Stimulated activated CD8-positive, alpha-beta memory T cell treated with anti-CD3 and anti-CD28 coated beads, Interleukin-12 subunit alpha, Interleukin-12 subunit beta, amount 100 ng/mL, for 24 hours (primary cell): ENCODE measurements around the gene FOXL3.

Source experiments
- DNase-seq: peaks from one replicate; pipeline ENCODE4 v3.0.0-alpha.2; 2020; ENCODE audit errors: extremely low read depth

The FOXL3 gene

DNA sequence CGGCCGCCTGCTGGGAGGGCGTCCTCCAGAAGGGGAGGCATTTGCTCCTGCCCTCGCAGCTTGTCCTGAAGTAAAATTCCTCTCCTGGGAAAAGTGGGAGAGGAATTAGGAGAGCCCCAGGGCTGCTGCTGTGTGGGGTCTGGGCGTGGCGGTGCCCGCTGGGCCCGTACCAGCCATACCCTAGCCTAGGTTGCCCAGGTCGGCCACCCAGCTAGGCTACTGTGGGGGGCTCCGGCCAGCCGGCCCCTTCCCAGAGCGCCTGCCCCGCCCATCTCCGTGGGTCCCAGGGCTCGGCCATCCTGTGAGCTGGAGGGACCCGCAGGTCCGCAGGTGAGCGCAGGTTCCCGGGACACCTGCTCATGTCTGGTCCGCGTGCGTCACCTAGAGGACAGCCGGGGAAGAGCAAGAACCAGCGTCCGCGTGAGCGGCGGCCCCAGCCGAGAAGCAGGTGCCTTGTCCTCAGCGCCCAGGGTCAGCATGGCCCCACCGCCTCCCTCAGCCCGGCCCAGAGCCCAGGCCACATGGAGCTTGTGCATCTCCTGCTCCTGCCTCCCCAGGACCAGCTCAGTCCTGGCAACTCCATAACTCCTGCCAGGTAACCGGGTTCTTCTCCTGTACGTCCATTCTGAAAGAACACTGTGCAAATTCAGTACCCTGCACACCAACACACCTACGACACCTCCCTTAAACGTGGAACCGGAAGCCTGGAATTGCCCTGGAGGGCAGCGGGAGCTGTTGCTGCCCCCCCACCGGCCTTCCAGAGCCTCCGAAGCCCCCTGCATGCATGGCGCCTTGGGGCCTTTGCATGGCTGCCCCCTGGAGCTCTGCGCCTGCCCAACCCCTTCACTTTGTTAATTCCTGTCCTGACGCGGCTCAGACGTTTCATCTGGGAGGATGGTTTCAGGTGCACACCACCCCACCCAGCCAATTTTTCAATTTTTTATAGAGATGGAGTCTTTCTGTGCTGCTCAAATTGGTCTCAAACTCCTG lies 22.8 kb upstream of the FOXL3 start:
- DNase-seq = no peak

DNA sequence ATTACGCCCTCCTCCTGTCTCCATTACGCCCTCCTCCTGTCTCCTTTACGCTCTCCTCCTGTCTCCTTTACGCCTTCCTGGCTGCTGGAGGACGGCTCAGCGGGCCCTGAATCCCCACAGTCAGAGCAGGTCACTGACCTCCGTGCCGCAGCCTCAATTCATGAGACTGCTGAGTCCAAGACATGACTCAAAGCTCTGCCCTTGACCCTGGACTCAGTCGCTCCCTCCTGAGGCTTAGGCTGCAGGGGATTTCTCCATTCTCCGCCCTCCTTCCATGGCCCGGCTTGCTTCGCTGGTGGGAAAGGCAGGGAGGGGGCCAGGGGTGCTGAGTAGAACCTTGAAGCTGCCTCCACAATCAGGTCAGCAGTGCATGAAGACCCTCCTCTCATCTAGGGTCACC lies 21.0 kb upstream of the FOXL3 start:
- DNase-seq = no peak

DNA sequence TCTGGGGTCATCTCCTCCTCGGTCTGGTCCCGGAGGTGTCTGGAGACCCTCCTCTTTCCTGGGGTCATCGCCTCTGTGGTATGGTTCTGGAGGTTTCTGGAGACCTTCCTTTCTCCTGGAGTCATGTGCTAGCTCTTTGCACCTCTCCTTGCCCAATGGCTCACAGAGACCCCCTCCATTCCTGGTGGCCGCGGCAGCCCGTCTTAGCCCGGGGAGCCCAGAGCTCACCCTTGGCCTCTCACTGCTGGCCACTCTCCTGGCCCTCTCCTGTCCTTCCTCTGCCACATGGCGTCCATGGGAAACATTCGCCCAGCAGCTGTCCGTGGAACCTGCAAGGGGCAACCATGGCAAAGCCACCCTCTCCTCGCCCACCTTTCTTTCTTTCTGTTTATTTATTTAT lies 20.2 kb upstream of the FOXL3 start:
- no peak for DNase-seq

GRCh38 chr7:270351-270983 lies 19.5 kb upstream of the FOXL3 start:
- DNase-seq = no peak

GRCh38 chr7:271266-272107 lies 18.5 kb upstream of the FOXL3 start:
- DNase-seq = no peak

DNA sequence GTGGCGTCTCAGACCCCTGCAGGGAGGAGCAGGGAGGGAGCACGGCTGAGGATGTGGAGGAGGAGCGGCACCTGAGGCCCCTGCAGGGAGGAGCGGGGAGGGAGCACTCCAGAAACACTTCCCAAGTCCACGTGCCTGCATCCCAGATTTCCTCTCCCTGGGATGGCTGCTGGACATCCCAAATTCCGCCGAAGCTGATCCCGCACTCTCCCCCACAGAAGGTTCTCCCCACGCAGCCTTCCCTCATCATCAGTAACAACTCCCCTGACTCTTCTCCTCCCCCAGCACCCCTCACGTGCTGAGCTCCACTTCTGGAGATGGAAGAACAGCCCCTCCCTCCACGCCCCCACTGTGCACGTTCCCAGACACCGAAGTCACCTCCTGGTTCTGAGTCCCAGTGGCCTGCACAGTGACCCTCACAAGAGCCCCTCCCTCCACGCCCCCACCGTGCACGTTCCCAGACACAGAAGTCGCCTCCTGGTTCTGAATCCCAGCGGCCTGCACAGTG lies 17.8 kb upstream of the FOXL3 start:
- DNase-seq = no peak

DNA sequence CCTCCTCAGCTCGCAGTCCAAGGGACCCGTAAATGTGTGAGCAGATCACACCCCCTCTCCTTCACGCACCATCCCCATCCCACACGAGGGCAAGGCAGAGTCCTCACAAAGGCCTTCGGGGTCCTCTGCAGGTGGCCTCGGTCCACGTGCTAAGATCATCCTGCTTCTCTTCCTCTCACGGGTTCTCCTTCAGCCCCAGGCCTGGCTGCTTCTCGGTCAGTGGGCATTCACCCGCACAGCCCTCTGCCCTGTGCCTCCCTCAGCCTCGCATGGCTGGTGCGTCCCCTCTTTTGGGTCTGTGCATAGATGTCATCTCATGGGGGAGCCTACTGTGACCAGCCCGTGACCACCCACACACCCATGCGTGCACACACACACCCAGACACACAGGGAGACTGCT lies 17.3 kb upstream of the FOXL3 start:
- no peak for DNase-seq

DNA sequence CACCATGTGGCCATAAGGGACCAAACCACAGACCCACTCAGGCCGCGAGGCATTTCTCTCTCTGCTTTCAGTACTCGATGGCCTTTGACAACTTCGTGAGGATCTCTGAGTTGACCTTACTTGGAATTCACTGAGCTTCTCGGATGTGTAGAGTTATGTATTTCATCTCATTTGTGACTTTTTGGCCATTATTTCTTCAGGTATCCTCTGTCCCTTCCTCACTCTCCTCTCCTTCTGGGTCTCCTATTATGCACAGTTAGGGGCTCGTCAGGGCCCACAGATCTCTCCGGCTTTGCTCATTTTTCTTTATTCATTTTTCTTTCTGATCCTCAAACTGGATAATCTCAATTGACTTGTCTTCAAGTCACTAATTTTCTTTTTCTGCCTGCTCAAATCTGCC lies 16.6 kb upstream of the FOXL3 start:
- DNase-seq = no peak

GRCh38 chr7:274266-274665 lies 15.7 kb upstream of the FOXL3 start:
- DNase-seq = no peak

DNA sequence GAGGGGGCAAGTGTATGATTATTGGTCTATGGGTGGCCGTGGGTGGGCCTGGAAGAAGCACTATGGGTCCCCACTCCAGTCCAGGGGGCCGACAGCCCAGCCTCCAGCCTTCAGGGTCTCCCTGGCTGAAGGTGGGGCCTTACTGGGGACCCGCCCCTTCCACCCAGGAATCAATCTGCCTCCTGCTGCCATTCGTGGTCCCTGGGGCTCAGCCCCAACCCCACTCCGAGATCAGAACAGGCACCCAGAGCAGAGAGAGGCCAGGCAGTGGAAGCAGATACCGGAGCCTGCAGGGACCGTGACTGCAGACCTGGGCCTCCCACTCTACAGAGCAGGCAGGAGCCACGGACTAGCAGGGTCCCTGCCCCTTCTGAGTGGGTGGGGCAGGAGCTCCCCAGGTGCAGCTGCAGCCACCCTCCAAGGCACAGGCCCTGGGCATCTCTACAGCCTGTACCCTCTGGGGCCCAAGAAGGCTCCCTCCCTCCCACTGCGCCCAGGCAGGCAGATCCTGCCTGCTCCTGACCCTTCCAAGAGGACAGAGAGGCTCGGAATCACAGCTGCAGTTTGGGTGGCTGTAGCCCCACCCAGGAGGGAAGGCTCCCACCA lies 13.6 kb upstream of the FOXL3 start:
- no peak for DNase-seq

- no peak for DNase-seq
Observed at GRCh38 chr7:277228-277627, 12.7 kb upstream of the FOXL3 start.

DNA sequence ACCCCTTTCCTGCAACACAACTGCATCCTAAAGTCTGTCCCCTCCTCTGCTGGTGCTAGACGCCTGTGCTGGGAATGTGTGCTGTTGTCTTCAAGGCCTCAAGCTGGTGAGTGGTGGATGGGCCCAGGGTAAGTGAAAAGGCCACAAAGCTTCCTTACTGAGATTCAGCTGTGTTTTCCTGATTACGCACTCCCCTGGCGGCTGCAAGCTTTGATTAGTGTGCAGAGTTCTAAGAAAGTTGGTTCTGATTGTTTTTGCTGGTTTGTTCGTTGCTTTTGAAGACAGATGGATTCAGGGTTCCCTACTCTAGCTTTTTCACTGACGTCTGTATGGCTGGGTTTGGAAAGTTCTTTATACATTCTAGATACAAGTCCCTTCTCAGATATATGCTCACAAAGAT lies 11.9 kb upstream of the FOXL3 start:
- no peak for DNase-seq

DNA sequence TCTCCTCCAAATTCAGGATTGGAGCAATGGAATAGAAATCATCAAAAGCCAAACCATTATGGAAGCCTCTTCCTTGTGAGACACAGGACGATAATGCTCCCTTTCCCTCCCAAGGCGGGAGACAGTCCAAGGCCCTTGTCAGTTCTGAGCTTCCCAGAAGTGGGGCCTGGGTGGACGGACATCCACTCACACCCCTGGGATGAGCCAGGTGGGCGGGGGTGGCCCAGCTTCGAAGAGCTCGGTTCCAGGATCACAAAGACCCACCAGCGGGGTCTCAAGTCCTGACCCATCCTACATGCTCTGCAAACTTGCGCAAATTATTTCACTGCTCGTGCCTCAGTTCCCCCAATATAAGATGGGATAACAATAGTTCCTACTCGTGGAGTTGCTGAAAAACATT lies 10.1 kb upstream of the FOXL3 start:
- DNase-seq = no peak

- DNase-seq = no peak
Observed at GRCh38 chr7:280461-280860, 9.5 kb upstream of the FOXL3 start.

- DNase-seq = no peak
Observed at GRCh38 chr7:281637-282036, 8.3 kb upstream of the FOXL3 start.

GRCh38 chr7:282621-283020 lies 7.3 kb upstream of the FOXL3 start:
- no peak for DNase-seq

DNA sequence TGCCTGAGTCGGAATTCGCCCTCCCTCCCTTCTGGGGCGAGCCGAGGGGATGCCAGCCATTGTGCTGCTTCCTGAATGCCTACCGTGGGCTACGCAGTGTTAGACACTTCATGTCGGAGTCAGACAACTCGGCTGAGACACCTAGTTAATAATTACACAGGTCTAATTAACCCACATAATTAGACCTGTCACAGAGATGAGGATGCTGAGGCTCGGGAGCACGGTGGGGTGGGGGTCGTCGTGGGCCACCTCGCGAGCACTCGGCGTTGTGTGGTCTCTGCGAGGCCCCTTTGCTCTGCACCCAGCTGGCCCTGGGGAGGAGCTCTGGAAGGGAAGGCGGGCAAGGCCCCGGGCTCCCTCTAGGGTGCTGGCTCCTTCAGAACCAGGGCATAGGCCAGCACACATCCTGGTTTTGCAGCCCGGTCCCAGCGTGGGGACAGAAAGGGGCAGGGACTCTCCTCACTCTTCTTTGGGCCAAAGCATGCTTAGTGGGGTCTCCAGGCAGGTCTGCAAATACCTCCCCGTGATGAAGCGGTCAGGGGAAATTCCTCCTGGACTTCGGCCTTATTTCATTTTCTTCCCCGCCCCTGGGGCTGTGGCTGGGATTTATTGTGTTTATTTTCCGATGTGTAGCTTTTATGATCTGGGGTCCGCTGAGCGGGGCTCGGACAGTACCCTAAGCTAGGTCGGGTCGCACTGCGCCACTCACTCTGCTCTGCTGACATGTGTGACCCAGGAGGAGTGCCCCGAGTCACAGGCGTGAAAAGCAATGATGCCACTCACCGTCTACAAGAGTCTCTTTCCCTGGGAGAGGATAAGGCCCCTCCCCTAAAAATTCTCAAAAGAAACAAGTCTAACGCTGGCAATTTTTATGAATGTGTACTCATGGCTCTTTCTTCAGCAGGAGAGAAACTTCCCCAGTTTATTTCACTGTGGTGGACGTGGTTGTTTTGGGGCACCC lies 4.9 kb upstream of the FOXL3 start:
- DNase-seq = no peak

- DNase-seq = no peak
Observed at GRCh38 chr7:285731-286130, 4.2 kb upstream of the FOXL3 start.

- no peak for DNase-seq
Observed at GRCh38 chr7:286266-286665, 3.7 kb upstream of the FOXL3 start.

- no peak for DNase-seq
Observed at GRCh38 chr7:288671-289101, 1.3 kb upstream of the FOXL3 start.
